Mesothelial cell of epicardium (in vitro differentiated cells): Measurements from ENCODE around the gene ERI2. TPM values are rescaled to one million over a fixed set of nuclear protein-coding genes. Genes with fewer than 3 reads are reported as not detected.

Experiments used
- DNase-seq, 2 experiments: peaks; one replicate each; pipeline ENCODE4 v3.0.0; 2021; ENCODE audit warnings: low spot score in 2 of 2; ENCODE audit not compliant: unreplicated experiment in 2 of 2
- H3K27ac Mint-ChIP-seq: 2 replicates; pipeline ENCODE4 v1.8.0; 2021; ENCODE audit warnings: mixed read lengths
- H3K27me3 Mint-ChIP-seq: 2 replicates; pipeline ENCODE4 v1.8.0; 2021; ENCODE audit warnings: low read depth, mixed read lengths
- H3K36me3 Mint-ChIP-seq: 2 replicates; pipeline ENCODE4 v1.8.0; 2021; ENCODE audit warnings: mixed read lengths
- H3K4me1 Mint-ChIP-seq: 2 replicates; pipeline ENCODE4 v1.8.0; 2021; ENCODE audit warnings: mixed read lengths
- H3K4me3 Mint-ChIP-seq: 2 replicates; pipeline ENCODE4 v1.8.0; 2021; ENCODE audit warnings: mild to moderate bottlenecking, moderate library complexity, mixed read lengths
- H3K9me3 Mint-ChIP-seq: 2 replicates; pipeline ENCODE4 v1.8.0; 2021; ENCODE audit warnings: mixed read lengths
- total RNA-seq: library from RNA; stranded (reverse); gene quantifications from 3 replicates; pipeline ENCODE4 v1.2.1, GENCODE V29; 2021
- TF ChIP-seq, protein P1 (sequence below): fragments of 200-600 bp; sonication (generic); IDR thresholded peaks from one replicate; pipeline ENCODE4 v1.5.0; 2021; ENCODE audit warnings: antibody characterized with exemption; ENCODE audit not compliant: unreplicated experiment

ERI2 gene
- total RNA-seq, 1 donor from 2014 or later, result 18.9 TPM

DNA sequence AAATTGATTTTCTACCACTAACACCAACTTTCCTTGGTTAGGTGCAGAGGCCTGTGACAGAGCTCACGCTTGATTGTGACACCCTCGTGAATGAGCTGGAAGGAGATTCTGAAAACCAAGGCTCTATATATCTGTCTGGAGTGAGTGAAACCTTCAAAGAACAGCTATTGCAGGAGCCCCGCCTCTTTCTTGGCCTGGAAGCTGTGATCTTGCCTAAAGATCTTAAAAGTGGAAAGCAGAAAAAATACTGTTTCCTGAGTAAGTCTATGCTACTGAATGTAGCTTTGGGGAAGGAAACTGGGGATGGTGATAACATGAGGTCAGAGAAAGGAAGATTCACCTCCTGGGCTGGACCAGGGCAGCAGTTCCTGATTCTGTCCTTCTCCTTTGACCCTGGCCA, 38.3 kb upstream of the ERI2 start:
- Mint-ChIP-seq H3K27ac (peak overlapping the region; percentile 23), H3K4me3 (no peak overlapping the region), H3K9me3 (no peaks in the 10 kb centered on the region), H3K36me3 (peaks cover 10% of the 10 kb centered on the region), H3K27me3 (no peaks in the 10 kb centered on the region), H3K4me1 (peaks cover 1% of the 10 kb centered on the region)
- no peak for DNase-seq
- TF ChIP-seq, protein P1, sequence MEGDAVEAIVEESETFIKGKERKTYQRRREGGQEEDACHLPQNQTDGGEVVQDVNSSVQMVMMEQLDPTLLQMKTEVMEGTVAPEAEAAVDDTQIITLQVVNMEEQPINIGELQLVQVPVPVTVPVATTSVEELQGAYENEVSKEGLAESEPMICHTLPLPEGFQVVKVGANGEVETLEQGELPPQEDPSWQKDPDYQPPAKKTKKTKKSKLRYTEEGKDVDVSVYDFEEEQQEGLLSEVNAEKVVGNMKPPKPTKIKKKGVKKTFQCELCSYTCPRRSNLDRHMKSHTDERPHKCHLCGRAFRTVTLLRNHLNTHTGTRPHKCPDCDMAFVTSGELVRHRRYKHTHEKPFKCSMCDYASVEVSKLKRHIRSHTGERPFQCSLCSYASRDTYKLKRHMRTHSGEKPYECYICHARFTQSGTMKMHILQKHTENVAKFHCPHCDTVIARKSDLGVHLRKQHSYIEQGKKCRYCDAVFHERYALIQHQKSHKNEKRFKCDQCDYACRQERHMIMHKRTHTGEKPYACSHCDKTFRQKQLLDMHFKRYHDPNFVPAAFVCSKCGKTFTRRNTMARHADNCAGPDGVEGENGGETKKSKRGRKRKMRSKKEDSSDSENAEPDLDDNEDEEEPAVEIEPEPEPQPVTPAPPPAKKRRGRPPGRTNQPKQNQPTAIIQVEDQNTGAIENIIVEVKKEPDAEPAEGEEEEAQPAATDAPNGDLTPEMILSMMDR, result no peak

DNA sequence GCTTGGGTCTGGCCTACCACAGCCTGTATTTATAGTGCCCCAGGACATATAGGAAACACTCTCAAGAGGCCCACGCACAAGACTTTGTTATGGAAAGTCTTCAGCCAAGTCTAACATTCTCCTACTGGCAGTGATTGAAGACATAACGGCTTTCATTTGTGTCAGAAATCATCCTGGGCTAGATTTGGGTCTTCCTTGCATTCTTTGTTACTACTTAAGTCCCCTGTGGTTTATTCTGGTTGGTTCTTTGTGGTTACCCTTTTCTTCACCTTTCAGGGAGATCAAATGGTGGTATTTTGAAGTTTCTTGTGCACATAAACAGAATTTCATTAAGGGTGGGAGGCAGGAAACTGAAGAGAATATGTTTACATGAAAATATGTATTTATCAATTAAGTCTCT, 37.8 kb upstream of the ERI2 start:
- TF ChIP-seq, protein P1, result no peak
- Mint-ChIP-seq H3K4me3 (no peak overlapping the region), H3K27me3 (no peaks in the 10 kb centered on the region), H3K27ac (no peak overlapping the region), H3K9me3 (no peaks in the 10 kb centered on the region), H3K4me1 (peaks cover 1% of the 10 kb centered on the region), H3K36me3 (peaks cover 10% of the 10 kb centered on the region)
- DNase-seq, result no peak

DNA sequence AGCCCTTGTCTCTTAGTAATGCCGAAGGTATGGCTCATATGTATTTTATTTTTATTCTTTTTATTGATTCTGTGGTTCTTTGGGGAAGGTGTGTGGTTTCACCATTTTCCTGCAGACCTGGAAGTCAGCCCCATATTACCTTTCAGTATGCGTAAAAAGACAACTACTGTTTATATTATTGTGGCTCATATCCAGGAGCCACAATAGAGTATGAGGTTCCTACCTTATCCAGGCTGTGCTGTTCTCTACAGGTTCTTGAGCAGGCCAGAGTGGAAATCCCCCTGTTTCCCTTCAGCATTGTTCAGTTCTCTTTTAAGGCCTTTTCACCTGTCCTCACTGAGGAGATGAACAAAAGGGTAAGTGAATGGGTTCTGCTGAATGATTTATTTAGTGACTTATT, 33.2 kb upstream of the ERI2 start:
- Mint-ChIP-seq H3K27ac (no peak overlapping the region), H3K36me3 (peaks cover 44% of the 10 kb centered on the region), H3K4me1 (no peaks in the 10 kb centered on the region), H3K27me3 (no peaks in the 10 kb centered on the region), H3K4me3 (no peak overlapping the region), H3K9me3 (peaks cover 23% of the 10 kb centered on the region)
- no peak for DNase-seq
- TF ChIP-seq, protein P1, result no peak

DNA sequence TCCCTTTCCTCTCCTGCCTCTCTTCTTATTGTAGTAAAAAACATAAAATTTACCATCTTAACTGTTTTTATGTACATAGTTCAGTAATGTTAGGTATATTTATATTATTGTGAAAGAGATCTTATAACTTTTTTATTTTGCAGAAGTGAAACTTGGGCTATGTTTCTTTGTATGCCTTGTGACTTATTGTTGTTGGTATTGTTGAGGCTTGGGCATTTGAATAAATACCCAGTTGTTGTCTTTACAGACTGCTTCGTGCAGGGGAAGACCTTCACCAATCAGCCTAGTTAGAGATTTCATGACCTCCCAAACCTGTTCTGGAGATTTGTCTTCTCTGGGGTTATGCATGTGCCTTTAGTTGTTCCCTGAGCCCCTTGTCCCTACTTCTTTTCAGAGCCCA, 32.0 kb upstream of the ERI2 start:
- DNase-seq, result no peak
- TF ChIP-seq, protein P1, result no peak
- Mint-ChIP-seq H3K9me3 (peaks cover 25% of the 10 kb centered on the region), H3K27me3 (no peaks in the 10 kb centered on the region), H3K27ac (no peak overlapping the region), H3K4me3 (no peak overlapping the region), H3K36me3 (peaks cover 53% of the 10 kb centered on the region), H3K4me1 (no peaks in the 10 kb centered on the region)

DNA sequence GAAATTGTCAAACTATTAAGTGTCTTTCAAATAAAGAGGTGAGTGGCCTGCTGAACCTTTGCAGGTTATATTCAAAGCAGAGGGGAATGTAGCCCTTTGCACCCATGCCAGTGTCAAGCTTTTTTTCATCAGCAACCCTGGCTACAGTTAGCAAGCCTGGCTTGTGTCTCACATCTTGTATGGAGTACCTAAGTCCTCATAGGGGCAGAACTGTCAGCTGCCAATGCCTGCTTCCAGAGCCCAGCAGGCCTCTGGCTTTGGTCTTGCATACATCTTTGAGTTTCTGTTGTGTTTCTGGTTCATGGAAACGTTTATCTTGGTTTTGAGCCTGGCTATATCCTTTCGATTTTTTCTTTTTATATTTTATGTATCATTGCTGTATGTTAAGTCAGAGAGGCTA, 26.8 kb upstream of the ERI2 start:
- H3K4me1 Mint-ChIP-seq, result no peaks in the 10 kb centered on the region
- peaks cover 46% of the 10 kb centered on the region for H3K36me3 Mint-ChIP-seq
- H3K27ac Mint-ChIP-seq, result no peak overlapping the region
- TF ChIP-seq, protein P1, result no peak
- H3K27me3 Mint-ChIP-seq, result no peaks in the 10 kb centered on the region
- no peak for DNase-seq
- no peak overlapping the region for H3K4me3 Mint-ChIP-seq
- peaks cover 25% of the 10 kb centered on the region for H3K9me3 Mint-ChIP-seq

DNA sequence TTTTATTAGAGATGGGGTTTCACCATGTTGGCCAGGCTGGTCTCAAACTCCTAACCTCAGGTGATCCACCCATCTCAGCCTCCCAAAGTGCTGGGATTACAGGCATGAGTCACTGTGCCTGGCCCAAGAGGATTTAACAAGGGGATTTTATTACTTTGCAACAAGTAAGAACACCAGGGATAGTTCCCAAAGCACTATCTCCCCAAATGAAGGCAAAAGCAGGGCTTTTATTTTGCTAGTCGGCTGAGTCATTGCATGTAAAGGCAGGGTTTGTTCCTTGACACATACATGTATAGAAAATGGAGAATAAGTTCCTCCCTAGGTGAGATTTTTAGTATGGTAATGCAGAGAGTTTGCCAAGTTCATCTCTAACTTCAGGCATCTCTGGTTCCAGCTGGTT, 24.1 kb upstream of the ERI2 start:
- H3K4me1 Mint-ChIP-seq, result no peaks in the 10 kb centered on the region
- no peak overlapping the region for H3K4me3 Mint-ChIP-seq
- H3K9me3 Mint-ChIP-seq, result peaks cover 9% of the 10 kb centered on the region

More for the DNA sequence above, 24.1 kb upstream of the ERI2 start:
- no peak for DNase-seq
- Mint-ChIP-seq H3K27me3 (no peaks in the 10 kb centered on the region), H3K27ac (no peak overlapping the region), H3K36me3 (peaks cover 21% of the 10 kb centered on the region)
- TF ChIP-seq, protein P1, result no peak
